Uterus (tissue), 4 donors: ENCODE results near the gene LRP3. TPM values are rescaled to one million over a fixed set of nuclear protein-coding genes. Genes with fewer than 3 reads are reported as not detected.

Experiments used
- DNase-seq, 2 donors: peaks; one replicate each; pipeline ENCODE4 v3.0.0-alpha.2; 2019 to 2020
- H3K27ac ChIP-seq, 2 donors: fragments of 200-600 bp; sonication (generic); 1 replicate in 1 of 2; 2 replicates in 1 of 2; pipeline ENCODE4 v1.5.1; 2016 to 2018
- H3K27me3 ChIP-seq, 2 donors: fragments of 200-600 bp; sonication (generic); one replicate each; pipeline ENCODE4 v1.5.1; 2018 to 2019; ENCODE audit warnings: control low read depth in 1 of 2
- H3K36me3 ChIP-seq, 2 donors: fragments of 200-600 bp; sonication (generic); one replicate each; pipeline ENCODE4 v1.5.1; 2019; ENCODE audit warnings: control low read depth in 1 of 2
- H3K4me1 ChIP-seq, 2 donors: fragments of 200-600 bp; sonication (generic); one replicate each; pipeline ENCODE4 v1.5.1; 2018 to 2019; ENCODE audit warnings: control low read depth in 1 of 2
- H3K4me3 ChIP-seq, 2 donors: fragments of 200-600 bp; sonication (generic); 1 replicate in 1 of 2; 2 replicates in 1 of 2; pipeline ENCODE4 v1.5.1; 2018 to 2019; ENCODE audit warnings: mild to moderate bottlenecking in 1 of 2
- H3K9me3 ChIP-seq, 2 donors: fragments of 200-600 bp; sonication (generic); one replicate each; pipeline ENCODE4 v1.5.1; 2019; ENCODE audit warnings: control low read depth in 1 of 2
- CTCF ChIP-seq, 4 experiments: fragments of 200-600 bp in 2 of 4; fragments of 450-650 bp in 2 of 4; sonication (generic) in 2 of 4; IDR thresholded peaks; one replicate each; pipeline ENCODE4 v1.5.1; 2016 to 2019; ENCODE audit warnings: antibody characterized with exemption in 4 of 4, mild to moderate bottlenecking in 2 of 4, moderate library complexity in 1 of 4
- POLR2A ChIP-seq, 2 donors: fragments of 450-650 bp; IDR thresholded peaks; one replicate each; pipeline ENCODE4 v1.6.1; 2016; ENCODE audit warnings: antibody characterized with exemption in 2 of 2, mild to moderate bottlenecking in 1 of 2, moderate library complexity in 1 of 2
- intact Hi-C: fragments of 100-400 bp; cut with DNase I; formaldehyde crosslinking; loops from one replicate; pipeline ENCODE4 v1.15.1; 2023; ENCODE audit warnings: low total_unique reads
- total RNA-seq, 4 donors: library from RNA; depleted of rRNA in 3 of 4; stranded (reverse); fragments of >200 nt in 3 of 4; gene quantifications; one replicate each; pipeline versions ENCODE4 v1.1.0 to v1.2.4, GENCODE V29; 2014 to 2023
- donor health status: DM: yes; HTN: yes; CAD: no.

LRP3 gene
- total RNA-seq, 4 donors from 2014 or later = 5.9 to 26.9 (median 23.3) TPM

GRCh38 chr19:33225458-33225926 lies 31.4 kb downstream of the LRP3 start, which contains the start of gene SLC7A10:
Gene SLC7A10, minus strand, starts transcription at chr19:33225850. Its CDS starts 147 bp downstream, at chr19:33225703.
- peaks cover 22 to 43% of the 10 kb centered on the region in 2 donors for H3K27me3 ChIP-seq
- intact Hi-C loops = no loop called here

GRCh38 chr19:33226550-33227241 lies 32.6 kb downstream of the LRP3 start:
- TF ChIP-seq POLR2A (IDR thresholded peaks at IDR 0.05) = no peak
- TF ChIP-seq CTCF (IDR thresholded peaks at IDR 0.05) = no peak
- Histone ChIP-seq H3K36me3 (no peaks in the 10 kb centered on the region), H3K27me3 (peaks cover 22 to 43% of the 10 kb centered on the region in 2 donors), H3K4me1 (peaks cover 0 to 4% of the 10 kb centered on the region in 2 donors), H3K9me3 (peaks cover 0 to 23% of the 10 kb centered on the region in 2 donors), H3K4me3 (no peak overlapping the region), H3K27ac (no peak overlapping the region)
- DNase-seq = no peak
- intact Hi-C loops = no loop called here

More at GRCh38 chr19:33225458-33225926, 31.4 kb downstream of the LRP3 start, which contains the start of gene SLC7A10:
- peaks cover 0 to 4% of the 10 kb centered on the region in 2 donors for H3K4me1 ChIP-seq
- TF ChIP-seq POLR2A (IDR thresholded peaks at IDR 0.05) (no peak), CTCF (IDR thresholded peaks at IDR 0.05) (no peak)
- no peak within 1 kb of the TSS for H3K27ac ChIP-seq
- no peak within 1 kb of the TSS for H3K4me3 ChIP-seq
- peaks cover 0 to 23% of the 10 kb centered on the region in 2 donors for H3K9me3 ChIP-seq
- H3K36me3 ChIP-seq = no peaks in the 10 kb centered on the region
- no peak for DNase-seq

- Histone ChIP-seq H3K9me3 (peaks cover 0 to 23% of the 10 kb centered on the region in 2 donors), H3K4me3 (no peak overlapping the region), H3K36me3 (no peaks in the 10 kb centered on the region), H3K4me1 (peaks cover 0 to 4% of the 10 kb centered on the region in 2 donors), H3K27me3 (peaks cover 22 to 43% of the 10 kb centered on the region in 2 donors), H3K27ac (no peak overlapping the region)
- no peak for DNase-seq
- intact Hi-C loops = no loop called here
- no peak for TF ChIP-seq CTCF (IDR thresholded peaks at IDR 0.05)
- TF ChIP-seq POLR2A (IDR thresholded peaks at IDR 0.05) = no peak
Measured at GRCh38 chr19:33227242-33227650, 33.1 kb downstream of the LRP3 start.

GRCh38 chr19:33227870-33228599 lies 33.9 kb downstream of the LRP3 start:
- H3K9me3 ChIP-seq = peaks cover 0 to 23% of the 10 kb centered on the region in 2 donors
- DNase-seq = no peak
- TF ChIP-seq CTCF (IDR thresholded peaks at IDR 0.05) (no peak), POLR2A (IDR thresholded peaks at IDR 0.05) (no peak)
- intact Hi-C loops = no loop called here
- no peak overlapping the region for H3K27ac ChIP-seq
- peaks cover 0 to 4% of the 10 kb centered on the region in 2 donors for H3K4me1 ChIP-seq
- H3K27me3 ChIP-seq = peaks cover 22 to 43% of the 10 kb centered on the region in 2 donors
- no peaks in the 10 kb centered on the region for H3K36me3 ChIP-seq
- no peak overlapping the region for H3K4me3 ChIP-seq

GRCh38 chr19:33229962-33230361 lies 35.8 kb downstream of the LRP3 start:
- H3K4me1 ChIP-seq = peaks cover 0 to 4% of the 10 kb centered on the region in 2 donors
- H3K4me3 ChIP-seq = no peak overlapping the region
- peaks cover 18 to 33% of the 10 kb centered on the region in 2 donors for H3K27me3 ChIP-seq
- peaks cover 0 to 23% of the 10 kb centered on the region in 2 donors for H3K9me3 ChIP-seq
- no peaks in the 10 kb centered on the region for H3K36me3 ChIP-seq
- TF ChIP-seq POLR2A (IDR thresholded peaks at IDR 0.05) (no peak), CTCF (IDR thresholded peaks at IDR 0.05) (no peak)
- no peak overlapping the region for H3K27ac ChIP-seq
- intact Hi-C loops = no loop called here
- no peak for DNase-seq
